RWPE1 (cell line): ENCODE data around the gene DSG3.

ENCODE experiments used
- CTCF ChIA-PET: fragments of 350-600 bp; sonication (Branson Sonifier 250); formaldehyde crosslinking; extraction: SDS; loops from one replicate; lab custom pipeline; 2021; lab: Yijun Ruan, JAX
- POLR2A ChIA-PET: fragments of 400-600 bp; formaldehyde crosslinking; extraction: SDS; loops from one replicate; lab custom pipeline; 2020; ENCODE audit warnings: antibody characterized with exemption; ENCODE audit not compliant: low non-redundant PET; lab: Yijun Ruan, JAX
- DNase-seq: peaks from one replicate; pipeline ENCODE4 v3.0.0; 2012; ENCODE audit warnings: low spot score
- H3K27ac ChIP-seq: fragments of 450-650 bp; 2 replicates; pipeline ENCODE4 v1.5.1; 2017
- TF ChIP-seq, protein P1 (sequence below): fragments of 450-650 bp; conservative IDR thresholded peaks from 2 replicates; pipeline ENCODE4 v1.5.1; 2017; ENCODE audit warnings: low read depth, mild to moderate bottlenecking

Gene DSG3

DNA sequence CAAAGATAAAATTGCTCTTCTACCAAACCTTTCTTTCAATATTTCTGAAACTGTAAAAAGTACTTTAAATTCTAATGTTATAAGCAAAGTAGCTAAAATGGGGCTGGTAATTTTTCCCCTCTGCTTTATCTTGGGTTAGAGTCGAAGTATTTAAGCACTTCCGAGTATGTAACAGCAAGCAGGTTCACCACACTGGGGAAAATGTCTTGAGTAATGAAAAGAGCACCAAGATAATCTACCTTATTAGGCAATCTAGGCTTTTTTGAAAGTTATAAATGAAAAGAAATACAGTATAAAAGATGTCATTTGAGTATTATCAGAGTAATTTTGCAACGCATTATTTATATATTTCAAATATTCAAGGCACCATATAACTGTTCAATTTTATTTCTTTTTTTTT lies 687 bp upstream of the DSG3 start:
- TF ChIP-seq, protein P1, sequence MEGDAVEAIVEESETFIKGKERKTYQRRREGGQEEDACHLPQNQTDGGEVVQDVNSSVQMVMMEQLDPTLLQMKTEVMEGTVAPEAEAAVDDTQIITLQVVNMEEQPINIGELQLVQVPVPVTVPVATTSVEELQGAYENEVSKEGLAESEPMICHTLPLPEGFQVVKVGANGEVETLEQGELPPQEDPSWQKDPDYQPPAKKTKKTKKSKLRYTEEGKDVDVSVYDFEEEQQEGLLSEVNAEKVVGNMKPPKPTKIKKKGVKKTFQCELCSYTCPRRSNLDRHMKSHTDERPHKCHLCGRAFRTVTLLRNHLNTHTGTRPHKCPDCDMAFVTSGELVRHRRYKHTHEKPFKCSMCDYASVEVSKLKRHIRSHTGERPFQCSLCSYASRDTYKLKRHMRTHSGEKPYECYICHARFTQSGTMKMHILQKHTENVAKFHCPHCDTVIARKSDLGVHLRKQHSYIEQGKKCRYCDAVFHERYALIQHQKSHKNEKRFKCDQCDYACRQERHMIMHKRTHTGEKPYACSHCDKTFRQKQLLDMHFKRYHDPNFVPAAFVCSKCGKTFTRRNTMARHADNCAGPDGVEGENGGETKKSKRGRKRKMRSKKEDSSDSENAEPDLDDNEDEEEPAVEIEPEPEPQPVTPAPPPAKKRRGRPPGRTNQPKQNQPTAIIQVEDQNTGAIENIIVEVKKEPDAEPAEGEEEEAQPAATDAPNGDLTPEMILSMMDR: no peak
- DNase-seq: no peak
- H3K27ac ChIP-seq: peak overlapping the region; percentile 29; the same call in 1 of the 2 replicates
- ChIA-PET CTCF (interaction anchor here (0.6 kb wide), 1 partner anchor 438 kb away, joined by 3 read pairs; no protein-coding TSS in a partner anchor), POLR2A (interaction anchor here (0.6 kb wide), 1 partner anchor 465 kb away, joined by 3 read pairs; no protein-coding TSS in a partner anchor)

DNA sequence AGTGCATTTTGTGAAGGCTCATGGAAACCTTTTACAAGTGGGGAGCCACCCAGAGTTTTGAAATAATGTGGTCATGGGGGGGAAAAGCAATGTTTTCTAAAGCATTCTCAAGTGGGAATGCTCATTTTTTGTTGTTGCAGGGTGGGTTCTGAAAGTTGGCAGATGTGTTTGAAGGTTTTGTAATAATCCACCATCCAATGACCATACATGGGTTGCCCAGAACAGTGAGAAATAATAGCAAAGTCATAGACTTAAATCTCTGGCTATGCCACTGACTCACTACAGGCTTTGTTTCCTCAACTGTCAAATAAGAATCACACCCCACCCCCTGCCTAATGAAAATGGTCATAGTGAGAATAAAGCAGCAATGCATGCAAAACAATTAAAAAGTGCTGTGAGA lies 2.9 kb downstream of the DSG3 start:
- ChIA-PET CTCF (interaction anchor here (1.0 kb wide), 1 partner anchor 26 kb away, joined by 3 read pairs; no protein-coding TSS in a partner anchor), POLR2A (no interaction called here)
- TF ChIP-seq, protein P1: no peak
- peak; percentile 21 for DNase-seq
- H3K27ac ChIP-seq: no peak overlapping the region

DNA sequence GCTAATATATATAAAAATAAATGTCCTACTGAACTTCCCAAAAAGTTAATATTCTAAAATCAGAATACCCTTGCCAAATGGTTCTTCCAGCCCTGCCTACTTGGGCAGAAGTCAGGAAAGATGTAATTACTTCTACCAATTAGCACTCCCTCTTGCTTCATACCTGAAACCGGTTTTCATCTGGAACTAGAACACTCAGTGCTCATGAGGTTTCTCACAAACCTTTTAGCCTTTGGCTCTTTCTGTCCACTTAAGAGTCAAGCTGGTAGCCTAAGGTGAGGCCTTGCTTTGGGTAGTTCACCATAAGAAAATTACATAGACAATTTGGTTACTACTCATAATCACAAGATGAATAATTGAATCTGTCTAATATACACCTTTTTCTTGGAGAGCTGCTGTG lies 4.1 kb downstream of the DSG3 start:
- DNase-seq: no peak
- POLR2A ChIA-PET: interaction anchor here (0.7 kb wide), 1 partner anchor 17 kb away, joined by 5 read pairs; no protein-coding TSS in a partner anchor
- CTCF ChIA-PET: interaction anchor here (0.6 kb wide), 1 partner anchor 186 kb away, joined by 3 read pairs; no protein-coding TSS in a partner anchor
- H3K27ac ChIP-seq: no peak overlapping the region
- TF ChIP-seq, protein P1: no peak

DNA sequence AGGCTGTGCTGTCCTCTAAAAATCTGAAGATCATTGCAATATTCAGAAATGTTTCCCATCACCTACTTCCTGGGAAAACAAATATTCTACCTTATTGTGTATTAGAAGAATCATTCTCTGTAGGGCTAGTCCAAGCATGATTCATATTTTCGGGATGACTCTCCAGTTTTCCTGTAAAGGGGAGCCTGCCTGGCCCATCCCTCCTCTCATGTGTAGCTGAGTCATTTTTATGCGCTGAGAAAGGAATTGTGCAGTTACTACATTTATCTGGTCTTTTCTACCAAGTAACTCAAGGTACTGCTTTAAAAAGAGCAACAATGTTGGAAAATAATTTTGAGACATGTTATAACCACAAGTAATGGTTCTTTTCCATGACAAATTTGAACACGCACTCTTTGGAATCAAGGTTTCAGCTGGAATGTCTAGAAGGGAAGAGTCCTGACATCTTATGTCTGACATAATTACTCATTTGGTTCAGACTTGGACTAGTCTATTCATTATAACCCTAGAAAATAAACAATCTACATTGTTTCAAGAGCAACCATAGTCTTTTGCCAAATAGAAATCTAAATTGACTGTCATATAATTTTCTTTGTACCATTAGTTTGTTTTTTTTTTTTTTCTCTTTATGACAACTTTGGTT lies 6.6 kb downstream of the DSG3 start:
- TF ChIP-seq, protein P1: no peak
- H3K27ac ChIP-seq: peak overlapping the region; percentile 98
- CTCF ChIA-PET: no interaction called here
- DNase-seq: peak; percentile 74
- POLR2A ChIA-PET: no interaction called here

DNA sequence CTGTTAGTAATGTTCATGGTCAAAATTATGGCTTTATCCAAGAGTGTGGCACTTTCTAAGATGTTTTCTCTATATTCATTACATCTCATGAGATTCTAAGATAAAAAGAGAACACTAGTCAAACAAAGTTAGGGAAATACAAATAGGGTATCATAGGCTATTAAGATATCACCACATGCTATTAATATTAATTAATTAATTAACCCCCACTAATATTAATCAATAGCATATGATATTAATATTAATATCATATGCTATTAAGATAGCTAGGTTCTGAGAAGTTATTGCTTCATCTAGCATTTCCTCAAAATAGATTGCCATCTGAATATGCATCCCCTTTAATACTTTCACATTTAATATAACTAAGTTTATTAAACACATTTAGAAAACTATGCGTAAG lies 22.1 kb downstream of the DSG3 start:
- POLR2A ChIA-PET: no interaction called here
- no peak for DNase-seq
- CTCF ChIA-PET: no interaction called here
- no peak overlapping the region for H3K27ac ChIP-seq
- TF ChIP-seq, protein P1: no peak

DNA sequence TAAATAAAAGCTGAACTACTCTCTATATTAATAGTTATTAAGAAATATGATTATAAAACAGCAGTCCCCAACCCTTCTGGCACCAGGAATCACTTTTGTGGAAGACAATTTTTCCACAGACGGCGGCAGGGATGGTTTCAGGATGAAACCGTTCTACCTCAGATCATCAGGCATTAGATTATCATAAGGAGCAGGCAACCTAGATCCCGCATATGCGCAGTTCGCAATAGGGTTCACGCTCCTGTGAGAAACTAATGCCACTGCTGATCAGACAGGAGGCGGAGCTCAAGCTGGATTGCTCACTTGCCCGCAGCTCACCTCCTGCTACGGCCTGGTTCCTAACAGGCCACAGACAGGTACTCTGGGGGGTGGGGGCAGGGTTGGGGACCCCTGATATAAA lies 31.1 kb downstream of the DSG3 start:
- H3K27ac ChIP-seq: no peak overlapping the region
- DNase-seq: no peak
- ChIA-PET CTCF (no interaction called here), POLR2A (interaction anchor here (0.6 kb wide), 1 partner anchor 22 kb away, joined by 3 read pairs; no protein-coding TSS in a partner anchor)
- TF ChIP-seq, protein P1: no peak
